ENCODE results near the gene ANKMY1.

ANKMY1 gene

DNA sequence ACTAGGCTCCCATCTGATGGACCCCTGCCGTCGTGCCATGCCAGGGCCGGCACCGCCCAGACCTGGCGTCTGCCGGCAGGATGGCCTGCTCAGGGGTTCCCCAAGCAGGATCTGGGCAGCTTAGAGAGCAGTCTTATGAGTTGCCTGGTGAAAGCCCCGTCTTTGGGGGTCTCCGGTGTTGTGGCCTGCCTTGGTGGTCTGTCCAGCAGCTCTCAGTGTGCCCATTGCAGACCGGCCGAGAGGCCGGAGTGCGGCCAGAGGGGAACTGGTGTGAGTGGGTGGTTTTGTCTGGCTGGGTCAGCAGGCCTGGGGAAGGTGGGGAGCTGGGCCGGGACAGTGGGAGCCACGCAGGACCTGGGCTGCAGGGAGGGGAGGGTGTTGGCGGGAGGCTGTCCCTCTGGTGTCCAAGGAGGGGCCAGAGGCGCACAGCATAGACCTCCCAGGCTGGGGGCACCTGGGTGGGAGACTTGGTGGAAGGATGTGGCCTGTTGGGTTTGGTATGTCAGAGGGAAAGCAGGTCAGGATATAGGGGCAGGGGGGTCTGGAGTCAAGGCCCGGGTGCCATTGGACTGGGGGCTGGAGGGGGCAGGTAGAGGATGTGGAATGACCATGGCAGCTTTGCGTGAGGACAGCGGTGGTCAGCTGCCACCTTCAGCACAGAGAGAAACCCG, 105.9 kb downstream of the ANKMY1 start:
- no peak for DNase-seq (ENCODE audit: low read depth in 1 of 2, low spot score in 1 of 2)

DNA sequence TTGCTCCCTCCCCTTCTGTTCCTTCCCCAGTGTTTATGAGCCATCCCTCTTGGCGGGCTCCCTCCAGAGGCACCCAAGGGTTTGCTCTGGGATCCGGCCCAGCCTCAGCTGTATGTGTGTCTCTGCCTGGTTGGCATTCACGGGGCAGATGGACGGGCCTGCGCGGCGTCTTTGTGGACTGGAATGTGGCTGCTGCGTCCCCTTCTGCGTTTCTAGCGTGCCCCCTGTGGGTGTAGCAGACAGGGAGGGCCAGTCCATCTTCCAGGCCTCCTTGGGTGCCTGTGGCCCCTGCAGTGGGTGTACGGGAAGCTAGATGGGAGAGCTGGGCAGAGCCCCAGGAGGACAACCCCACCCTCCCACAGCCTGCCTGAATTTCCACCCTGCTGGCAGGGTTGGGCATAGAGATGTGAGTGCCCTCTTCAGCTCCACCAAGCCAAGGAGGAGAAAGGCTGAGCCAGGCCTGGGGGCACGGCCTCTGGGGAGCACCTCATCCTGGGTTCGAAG, 106.6 kb downstream of the ANKMY1 start:
- DNase-seq (ENCODE audit: low read depth in 1 of 2, low spot score in 1 of 2) = no peak

DNA sequence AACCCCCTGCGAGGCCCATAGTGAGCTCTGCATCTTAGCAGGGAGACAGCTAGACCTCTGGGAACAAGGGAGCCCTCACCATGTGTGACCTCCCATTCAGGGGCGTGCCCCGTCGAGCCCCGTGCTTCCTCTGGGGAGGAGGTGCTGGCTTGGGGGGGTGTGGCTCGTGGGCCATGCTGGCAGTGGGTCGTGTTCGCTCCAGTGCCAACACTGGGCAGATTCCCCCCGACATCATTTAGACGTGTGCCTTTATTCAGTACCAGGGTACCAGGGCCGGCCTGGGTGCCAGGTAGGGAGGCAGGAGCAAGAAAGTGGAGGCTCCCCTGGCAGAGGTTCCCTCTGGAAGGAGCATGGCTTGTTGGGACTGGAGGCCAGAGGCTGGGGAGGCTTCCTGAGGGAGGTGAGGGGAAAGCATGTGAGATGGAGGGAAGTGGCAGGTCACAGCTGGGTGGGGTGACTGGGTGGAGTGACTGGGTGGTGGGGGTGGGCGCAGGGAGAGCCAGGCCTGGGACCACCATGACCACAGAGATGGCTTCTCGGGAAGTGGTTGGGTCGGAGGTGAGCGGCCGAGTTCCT, 107.2 kb downstream of the ANKMY1 start:
- DNase-seq (ENCODE audit: low read depth in 1 of 2, low spot score in 1 of 2) = no peak

DNA sequence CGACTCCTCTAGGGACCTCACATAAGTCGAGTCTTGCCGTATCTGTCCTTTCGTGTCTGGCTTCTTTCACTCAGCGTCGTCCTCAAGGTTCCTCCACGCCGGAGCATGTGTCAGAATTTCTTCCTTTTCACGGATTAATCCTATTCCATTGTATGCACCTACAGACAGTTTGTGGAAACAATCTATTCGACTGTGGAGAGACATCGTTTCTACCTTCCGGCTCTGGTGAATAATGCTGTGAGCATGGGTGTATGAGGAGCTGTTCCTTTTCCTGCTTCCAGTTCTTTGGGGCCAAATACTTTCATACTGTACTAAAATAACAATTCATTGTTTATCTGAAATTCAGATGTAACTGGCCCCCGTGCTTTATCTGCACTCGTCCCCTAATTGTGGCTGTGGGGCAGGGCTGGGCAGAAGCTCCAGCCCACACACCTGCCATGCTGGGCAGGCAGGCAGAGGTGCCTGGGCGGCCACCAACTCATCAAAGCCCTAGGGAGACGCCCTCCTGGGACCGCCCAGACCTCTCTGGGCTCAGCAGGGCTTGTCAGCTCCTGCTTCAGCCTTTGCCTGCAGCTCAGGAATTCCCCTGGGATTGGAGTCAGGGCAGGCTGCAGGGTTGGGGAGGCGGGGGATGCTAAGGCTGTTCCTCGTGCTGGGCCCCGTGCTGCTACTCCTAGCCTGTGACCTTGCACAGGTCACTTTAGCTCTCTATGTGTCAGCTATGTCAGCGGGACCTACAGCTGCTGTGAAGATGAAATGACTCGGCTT, 107.8 kb downstream of the ANKMY1 start:
- no peak for DNase-seq (ENCODE audit: low read depth in 1 of 2, low spot score in 1 of 2)

DNA sequence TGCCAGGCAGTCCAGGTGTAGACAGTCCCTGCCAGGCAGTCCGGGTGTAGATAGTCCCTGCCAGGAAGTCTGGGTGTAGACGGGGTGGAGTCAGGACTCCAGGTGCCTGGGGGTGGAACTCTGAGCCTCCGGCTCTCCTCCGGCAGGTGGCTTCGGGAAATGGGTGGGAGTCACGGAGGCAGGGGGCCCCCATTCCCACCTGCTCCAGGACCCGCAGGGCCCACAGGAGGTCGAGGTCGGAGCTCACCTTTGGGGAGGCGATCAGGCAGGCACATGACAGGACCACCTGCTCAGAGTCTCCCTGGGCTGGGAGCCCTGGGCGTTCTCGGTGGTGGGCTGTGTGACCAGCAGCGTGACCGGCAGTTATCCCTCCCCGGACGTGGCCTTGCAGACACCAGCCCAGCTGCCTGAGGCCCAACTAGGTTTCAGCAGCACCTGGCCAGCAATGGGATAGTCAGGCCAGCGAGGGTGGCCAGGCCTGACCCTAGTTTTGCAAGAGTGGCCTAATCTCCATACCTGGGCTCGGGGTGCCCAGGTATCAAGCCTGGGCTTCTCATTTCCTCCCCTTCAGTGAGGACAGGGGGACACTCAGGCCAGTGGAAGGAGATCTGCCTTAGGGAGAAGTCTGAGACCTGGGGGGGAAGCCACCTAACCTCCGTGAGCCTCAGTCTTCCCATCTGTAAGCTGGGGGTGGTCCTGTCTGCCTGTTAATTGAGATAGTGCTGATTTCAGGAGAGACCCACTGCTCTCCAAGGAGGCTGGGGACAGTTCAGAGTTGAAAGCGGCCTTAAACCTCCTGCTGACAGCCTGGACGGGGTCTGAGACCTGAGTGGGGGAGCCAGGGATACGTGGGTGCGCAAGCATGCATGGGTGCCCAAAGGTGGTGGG, 109.2 kb downstream of the ANKMY1 start:
- DNase-seq (ENCODE audit: low read depth in 1 of 2, low spot score in 1 of 2) = no peak

DNA sequence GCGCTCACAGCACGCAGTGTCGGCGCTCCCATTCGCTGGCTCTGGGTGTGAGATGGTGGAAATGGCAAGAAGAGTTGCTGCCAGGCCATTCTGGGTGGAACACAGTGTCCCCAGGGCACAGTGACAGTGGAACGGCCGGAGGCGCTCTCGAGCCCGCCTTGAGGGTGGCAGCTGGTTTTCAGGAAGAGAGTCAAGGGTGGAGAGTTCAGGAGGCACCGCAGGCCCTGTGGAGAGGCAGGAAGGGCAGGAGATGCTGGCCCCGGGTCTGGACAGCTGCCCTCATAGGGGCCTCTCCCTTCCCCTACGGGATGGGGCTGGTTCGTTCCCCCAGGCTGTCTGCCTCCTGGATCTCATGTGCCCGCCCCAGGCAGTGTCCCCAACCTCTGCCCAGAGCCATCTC, 109.9 kb downstream of the ANKMY1 start:
- no peak for DNase-seq (ENCODE audit: low read depth in 1 of 2, low spot score in 1 of 2)

DNA sequence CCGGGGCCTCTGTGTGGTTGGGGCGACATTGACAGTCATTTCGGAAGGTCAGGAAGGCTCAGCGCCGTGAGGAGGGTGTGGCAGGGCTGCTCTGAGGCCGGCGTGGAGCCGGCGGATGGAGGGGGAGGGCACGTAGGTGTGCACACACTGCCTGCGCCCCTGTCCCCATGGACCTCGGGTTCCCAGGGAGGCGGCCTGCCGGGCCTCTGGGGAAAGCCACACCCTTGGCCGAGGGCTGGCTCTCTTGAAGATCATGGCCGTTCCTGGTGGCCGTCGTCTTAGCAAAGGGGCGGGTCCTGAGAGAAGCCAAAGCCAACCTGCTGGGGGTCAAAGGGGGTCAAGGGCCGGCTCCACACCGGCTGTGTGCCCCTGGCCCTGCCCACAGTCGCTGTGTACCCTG, 110.5 kb downstream of the ANKMY1 start:
- DNase-seq (ENCODE audit: low read depth in 1 of 2, low spot score in 1 of 2) = no peak

DNA sequence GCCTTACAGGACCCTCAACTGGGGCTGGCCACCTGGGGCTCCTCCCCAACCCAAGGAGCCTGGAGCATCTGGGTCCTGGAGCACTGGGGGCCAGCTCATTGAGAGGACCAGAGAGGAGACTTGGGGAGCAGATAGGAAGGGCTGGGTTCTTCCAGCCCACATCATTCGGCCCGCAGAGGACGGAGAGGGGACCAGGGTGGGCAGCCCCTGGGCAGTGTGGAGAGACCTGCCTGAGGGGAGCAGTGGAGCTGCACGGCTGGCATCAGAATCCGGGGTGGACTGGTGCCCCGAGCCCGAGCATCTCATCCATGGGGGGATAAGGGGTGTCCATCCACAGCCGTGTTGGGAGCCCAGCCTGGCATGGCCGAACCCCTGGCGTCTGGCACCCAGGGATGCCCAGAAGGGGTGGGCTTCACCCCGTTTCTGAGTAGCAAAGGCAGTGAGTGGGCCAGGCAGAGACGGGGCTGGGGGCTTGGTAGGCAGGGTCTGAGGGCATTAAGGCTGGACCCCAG, 111.1 kb downstream of the ANKMY1 start:
- no peak for DNase-seq (ENCODE audit: low read depth in 1 of 2, low spot score in 1 of 2)

DNA sequence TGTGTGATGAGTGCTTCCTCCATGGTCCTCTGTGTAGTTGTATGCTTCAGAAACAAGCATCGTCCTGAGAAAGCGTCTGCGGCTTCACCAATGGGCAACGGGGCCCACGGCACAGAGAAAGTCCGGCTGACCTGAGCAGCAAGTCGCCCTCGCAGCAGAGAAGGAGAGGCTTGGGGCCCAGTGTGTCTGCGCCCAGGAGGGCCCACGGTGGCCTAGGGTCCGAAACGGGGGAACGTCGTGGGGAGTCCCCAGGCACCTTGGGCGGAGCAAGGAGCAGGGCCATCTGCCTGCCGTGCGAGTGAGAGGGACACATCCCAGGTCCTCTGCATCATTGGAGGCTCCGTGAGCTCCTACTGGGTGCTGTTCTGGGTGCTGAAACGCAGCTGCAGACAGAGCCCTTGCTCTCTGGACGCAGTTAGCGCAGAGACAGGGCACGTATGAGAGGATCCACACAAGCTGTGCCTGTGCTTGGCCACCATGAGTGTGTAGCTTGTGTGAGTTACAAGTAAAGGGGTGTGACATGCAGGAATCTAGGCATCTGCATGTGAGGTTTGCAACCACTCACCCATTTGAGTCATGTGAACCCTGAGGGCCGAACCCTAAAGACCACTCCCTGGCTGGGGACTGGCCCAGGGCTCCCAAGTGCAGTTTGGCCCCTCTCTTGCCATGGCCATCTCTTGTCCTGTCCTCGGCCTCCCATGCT, 111.7 kb downstream of the ANKMY1 start:
- no peak for DNase-seq (ENCODE audit: low read depth in 1 of 2, low spot score in 1 of 2)

DNA sequence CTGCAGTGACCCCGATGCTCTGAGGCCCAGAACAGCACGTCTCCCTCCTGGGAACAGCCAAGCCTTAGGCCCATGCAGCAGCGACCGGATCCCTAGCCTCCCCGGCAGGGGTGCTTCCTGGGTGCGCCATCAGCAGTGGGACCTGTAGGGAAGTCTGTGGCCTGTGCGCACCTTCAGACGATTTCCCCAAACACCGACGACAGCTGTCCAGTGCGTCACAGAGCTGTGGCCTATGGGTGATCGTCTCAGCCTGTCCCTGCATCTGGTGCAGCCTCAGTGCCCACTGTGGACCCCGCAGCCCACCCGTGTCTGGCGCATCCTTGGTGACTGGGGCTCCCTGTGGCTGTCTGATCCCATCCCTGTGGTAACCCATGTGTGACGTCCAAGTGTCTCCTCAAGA, 113.3 kb downstream of the ANKMY1 start:
- no peak for DNase-seq (ENCODE audit: low read depth in 1 of 2, low spot score in 1 of 2)

DNA sequence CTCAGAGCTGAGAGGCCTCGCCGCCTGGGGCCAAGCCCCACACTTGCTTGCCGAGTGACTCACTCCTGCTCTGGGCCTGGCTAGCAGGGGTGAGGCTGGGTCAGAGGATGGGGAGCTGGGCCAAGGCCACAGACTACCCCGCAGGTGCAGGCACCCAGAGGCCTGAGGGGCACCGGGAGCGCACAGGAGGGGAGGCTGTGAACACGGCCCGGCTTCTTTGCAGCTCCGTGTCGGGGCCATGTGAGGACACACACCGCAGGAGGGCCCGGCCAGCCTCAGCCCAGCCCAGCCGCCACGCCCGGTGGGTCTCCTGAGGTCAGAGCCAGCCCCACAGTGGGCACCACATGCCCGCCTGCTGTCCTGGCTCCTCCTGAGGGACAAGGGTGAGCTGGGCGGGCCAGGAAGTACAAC, 113.9 kb downstream of the ANKMY1 start:
- no peak for DNase-seq (ENCODE audit: low read depth in 1 of 2, low spot score in 1 of 2)

DNA sequence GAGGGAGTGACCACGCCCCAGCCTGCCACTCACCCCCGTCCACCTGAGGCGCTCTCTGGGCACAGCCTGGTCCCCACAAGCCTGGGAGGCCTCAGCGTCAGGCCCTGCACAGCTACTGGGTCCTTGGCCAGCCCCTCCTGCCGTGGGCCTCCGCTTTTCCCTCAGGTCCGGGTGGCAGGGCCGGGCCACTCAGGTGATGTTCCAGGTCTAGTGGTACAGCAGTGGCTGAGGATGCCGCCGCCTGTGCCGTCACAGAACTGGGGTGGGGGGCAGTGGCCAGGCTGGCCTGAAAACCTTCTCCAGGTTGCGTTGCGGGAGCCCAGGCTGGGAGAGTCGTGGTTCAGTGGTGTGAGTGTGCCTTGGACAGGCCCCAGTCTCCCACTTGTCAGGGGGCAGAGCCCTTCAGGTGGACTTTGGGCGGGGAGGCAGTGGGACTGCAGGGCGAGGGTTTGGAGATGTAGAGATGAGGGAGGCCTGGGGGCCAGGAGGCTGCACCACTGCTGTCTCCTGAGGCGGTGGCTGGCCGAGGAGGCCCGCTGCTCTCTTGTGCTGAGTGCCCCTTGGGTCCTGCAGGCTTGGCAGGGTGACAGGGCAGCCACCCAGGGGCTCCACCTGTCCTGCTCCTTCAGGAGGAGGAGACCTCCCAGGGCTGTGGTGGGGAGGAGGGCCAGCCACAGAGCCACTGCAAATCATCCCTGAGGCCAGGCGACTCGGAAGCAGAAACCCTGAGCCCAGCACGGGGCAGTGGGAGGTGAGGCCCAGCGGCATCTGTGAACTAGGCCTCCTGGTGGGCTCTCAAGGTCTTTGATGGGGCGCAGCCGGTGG, 114.7 kb downstream of the ANKMY1 start:
- no peak for DNase-seq (ENCODE audit: low read depth in 1 of 2, low spot score in 1 of 2)

DNA sequence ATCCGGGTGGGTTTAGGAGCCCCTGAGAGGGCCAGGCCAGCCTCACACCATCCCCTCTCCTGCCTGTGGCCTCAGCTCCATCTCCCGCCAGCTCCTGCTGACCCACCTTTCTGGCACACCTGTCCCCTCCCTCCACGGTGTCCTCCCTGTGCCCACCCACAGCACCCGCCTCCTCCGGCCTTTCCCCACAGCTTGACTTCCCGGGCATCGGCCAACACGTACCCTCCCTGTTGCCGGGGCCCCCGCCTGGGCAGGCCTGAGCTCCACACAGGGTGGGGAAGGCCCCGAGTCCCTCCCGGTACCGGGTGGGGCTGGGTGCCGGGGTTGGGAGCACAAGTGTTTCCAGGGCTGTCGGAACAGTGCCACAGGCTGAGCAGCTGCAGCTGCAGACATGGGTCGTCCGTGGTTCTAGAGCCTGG, 115.8 kb downstream of the ANKMY1 start:
- no peak for DNase-seq (ENCODE audit: low read depth in 1 of 2, low spot score in 1 of 2)

DNA sequence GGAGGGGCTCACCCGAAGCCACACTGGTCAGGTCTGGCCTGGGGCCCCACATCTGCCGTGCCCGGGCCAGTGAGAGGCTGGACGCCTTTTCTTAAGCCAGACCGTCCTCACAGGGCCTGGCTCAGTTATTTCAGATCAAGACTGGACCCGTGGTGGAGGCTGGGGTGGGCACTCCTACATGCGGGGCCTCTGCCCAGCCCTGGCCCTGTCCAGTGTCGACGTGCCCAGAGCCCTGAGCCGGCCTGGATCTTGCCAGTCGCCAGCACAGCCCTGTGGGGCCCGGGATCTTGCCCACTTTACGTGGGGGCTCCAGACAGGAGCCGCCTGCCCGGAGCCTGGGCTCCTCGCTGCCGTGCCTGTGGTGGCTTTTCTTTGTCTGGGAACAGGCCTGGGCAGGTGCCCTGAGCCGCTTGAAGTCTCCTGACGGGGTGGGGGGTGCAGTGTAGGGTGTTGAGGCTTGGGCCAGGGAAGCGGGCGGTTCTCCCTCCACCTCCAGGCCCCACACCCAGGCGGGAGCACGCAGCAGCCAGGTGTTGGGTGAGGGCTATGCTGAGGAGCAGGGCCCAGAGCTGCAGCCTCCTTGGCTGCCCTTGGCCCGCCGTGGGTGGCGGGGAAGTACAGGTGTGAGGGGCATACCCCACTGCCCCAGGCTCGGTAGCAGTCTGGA, 116.3 kb downstream of the ANKMY1 start:
- no peak for DNase-seq (ENCODE audit: low read depth in 1 of 2, low spot score in 1 of 2)

DNA sequence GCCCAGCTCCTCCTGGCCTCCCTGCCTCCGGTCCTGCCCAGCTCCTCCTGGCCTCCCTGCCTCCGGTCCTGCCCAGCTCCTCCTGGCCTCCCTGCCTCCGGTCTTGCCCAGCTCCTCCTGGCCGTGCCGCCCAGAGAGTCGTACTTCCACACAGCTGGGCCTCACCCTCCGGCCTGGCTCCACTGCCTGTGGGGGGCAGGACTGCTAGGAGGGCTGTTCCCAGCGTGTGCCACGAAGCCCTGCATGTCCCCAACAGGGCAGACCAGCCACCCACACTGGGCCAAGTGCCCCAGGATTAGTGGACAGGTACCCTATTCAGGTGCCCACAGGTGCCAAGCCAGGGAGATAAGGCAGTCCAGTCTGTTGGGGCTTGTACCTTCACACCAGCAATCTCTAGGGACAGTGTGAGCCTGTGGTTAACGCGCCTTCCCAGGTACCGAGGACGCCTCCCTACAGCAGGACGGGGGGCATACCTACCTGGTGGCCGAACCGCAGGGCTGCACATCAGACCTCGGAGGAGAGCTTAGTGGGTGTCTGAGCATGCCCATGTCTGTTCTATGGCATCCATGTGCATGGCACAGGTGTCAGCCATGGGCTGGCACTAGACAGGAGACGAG, 117.0 kb downstream of the ANKMY1 start:
- DNase-seq (ENCODE audit: low read depth in 1 of 2, low spot score in 1 of 2) = no peak

DNA sequence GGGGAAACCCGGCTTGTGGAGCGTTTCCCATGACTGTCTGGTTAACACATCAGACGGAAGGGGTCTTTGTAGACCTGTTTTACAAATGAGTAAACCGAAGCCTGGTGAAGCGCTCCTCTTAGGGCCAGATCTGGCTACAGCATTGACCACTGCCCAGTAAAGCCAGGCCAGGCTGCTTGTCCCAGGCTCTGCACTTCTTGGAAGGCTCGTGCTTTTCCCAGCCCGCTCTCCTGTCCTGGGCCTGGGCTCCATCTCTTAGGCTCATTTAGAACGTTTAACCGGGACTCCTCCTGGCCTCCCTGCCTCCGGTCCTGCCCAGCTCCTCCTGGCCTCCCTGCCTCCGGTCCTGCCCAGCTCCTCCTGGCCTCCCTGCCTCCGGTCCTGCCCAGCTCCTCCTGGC, 117.5 kb downstream of the ANKMY1 start:
- no peak for DNase-seq (ENCODE audit: low read depth in 1 of 2, low spot score in 1 of 2)

DNA sequence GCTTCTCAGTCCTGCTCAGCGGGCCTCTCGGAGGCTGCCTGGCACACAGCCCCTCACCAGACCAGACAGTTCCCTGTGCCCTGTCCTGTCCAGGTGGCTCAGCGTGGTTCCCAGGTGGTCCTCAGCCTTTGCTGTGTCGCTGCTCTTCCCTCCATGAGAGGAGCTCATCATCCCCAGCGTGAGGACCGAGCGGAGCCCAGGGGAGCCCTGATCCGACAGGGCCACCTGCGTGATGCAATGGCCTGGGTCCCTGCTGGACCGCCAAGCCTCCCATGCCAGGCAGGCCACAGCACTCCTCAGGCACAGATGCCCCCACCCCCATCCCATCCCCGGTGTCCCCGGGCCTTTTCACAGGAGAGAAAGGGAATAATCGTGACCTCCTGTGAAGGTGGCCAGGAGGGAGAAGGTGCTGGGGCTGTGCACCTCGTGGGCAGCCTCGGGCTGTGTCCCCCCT, 118.1 kb downstream of the ANKMY1 start:
- no peak for DNase-seq (ENCODE audit: low read depth in 1 of 2, low spot score in 1 of 2)

All from stimulated activated CD4-positive, alpha-beta T cell treated with anti-CD3 and anti-CD28 coated beads, Interleukin-15, amount 100 ng/mL, for 1 hour (primary cell).